ENCODE data around the gene TIMM50. TPM values are rescaled to one million over a fixed set of nuclear protein-coding genes. Genes with fewer than 3 reads are reported as not detected.
A peak's percentile ranks its signal among the peaks of the same experiment; 100 is the strongest.

TIMM50 gene
- total and polyA plus RNA-seq, 2 of the 13 experiments (the other 11 are each of a cell fraction or from before 2014, with no cell fraction given): 91.1 to 92.5 TPM

GRCh38 chr19:39514840-39515550, 34.4 kb downstream of the TIMM50 start, which contains the start of gene SELENOV (continued):
- TF ChIP-seq UBTF (CRISPR knock-in tag; IDR thresholded peaks at IDR 0.05) (0 out of 2 replicates have a peak, but pooled peaks have one; percentile 60), ZFP90 (CRISPR knock-in tag; IDR thresholded peaks at IDR 0.05; ENCODE audit: borderline replicate concordance) (no peak), NFKBIZ (CRISPR knock-in tag; IDR thresholded peaks at IDR 0.05) (no peak), ZNF335 (CRISPR knock-in tag; IDR thresholded peaks at IDR 0.05) (no peak), THAP11 (CRISPR knock-in tag; IDR thresholded peaks at IDR 0.05) (no peak), HBP1 (CRISPR knock-in tag; IDR thresholded peaks at IDR 0.05; ENCODE audit: low read depth) (no peak), ZNF138 (CRISPR knock-in tag; IDR thresholded peaks at IDR 0.05; ENCODE audit: low read depth) (0 out of 2 replicates have a peak, but pooled peaks have one; percentile 8), ZNF510 (CRISPR knock-in tag; IDR thresholded peaks at IDR 0.05; ENCODE audit: low read depth) (no peak), BCL6 (CRISPR knock-in tag; IDR thresholded peaks at IDR 0.05) (no peak), MAX (IDR thresholded peaks at IDR 0.05) (0 out of 2 replicates have a peak, but pooled peaks have one; percentile 29), REXO4 (CRISPR knock-in tag; IDR thresholded peaks at IDR 0.05; ENCODE audit: borderline replicate concordance) (no peak), SMAD1 (CRISPR knock-in tag; IDR thresholded peaks at IDR 0.05; ENCODE audit: borderline replicate concordance, low read depth) (no peak)

Measured in HepG2 (cell line).